ENCODE results near the gene BRINP3.

DNA sequence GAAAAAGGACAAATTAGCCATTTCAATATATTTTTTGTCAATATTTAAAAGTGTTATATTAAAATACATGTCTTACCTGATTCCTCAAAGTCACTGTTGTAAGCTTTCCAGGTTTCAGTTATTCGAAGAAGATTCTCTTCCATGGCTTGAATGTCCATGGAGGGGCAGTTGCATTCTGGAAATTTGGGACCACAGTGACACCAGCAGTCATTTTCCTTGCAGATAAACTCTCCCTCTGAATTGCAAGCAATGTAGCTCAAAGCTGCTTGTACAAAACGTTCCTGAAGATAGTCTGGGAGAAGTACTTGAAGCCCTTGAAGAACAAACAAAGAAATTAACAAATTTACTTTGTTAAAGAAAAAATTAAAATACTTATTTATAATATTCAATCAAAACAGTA, 251.7 kb downstream of the BRINP3 start:
- TF ChIP-seq STAT1 (IDR thresholded peaks at IDR 0.05; ENCODE audit: unreplicated experiment) (no peak), EZH2phosphoT487 (IDR thresholded peaks at IDR 0.05; ENCODE audit: unreplicated experiment) (no peak), CTCF (conservative IDR thresholded peaks at IDR 0.05; ENCODE audit: low read depth in 2 of 2) (0 out of 4 replicates have a peak, but pooled peaks of 1 of the 2 experiments have one; percentile 14), ZNF331 (CRISPR knock-in tag; IDR thresholded peaks at IDR 0.05; ENCODE audit: low read depth) (no peak), CREB1 (CRISPR knock-in tag; IDR thresholded peaks at IDR 0.05; ENCODE audit: low read depth) (no peak), EZH2 (IDR thresholded peaks at IDR 0.05; ENCODE audit: low read depth, unreplicated experiment) (no peak), ETS1 (IDR thresholded peaks at IDR 0.05) (no peak), POLR2AphosphoS5 (IDR thresholded peaks at IDR 0.05; ENCODE audit: low read depth) (no peak)
- TF ChIP-seq, protein P1, sequence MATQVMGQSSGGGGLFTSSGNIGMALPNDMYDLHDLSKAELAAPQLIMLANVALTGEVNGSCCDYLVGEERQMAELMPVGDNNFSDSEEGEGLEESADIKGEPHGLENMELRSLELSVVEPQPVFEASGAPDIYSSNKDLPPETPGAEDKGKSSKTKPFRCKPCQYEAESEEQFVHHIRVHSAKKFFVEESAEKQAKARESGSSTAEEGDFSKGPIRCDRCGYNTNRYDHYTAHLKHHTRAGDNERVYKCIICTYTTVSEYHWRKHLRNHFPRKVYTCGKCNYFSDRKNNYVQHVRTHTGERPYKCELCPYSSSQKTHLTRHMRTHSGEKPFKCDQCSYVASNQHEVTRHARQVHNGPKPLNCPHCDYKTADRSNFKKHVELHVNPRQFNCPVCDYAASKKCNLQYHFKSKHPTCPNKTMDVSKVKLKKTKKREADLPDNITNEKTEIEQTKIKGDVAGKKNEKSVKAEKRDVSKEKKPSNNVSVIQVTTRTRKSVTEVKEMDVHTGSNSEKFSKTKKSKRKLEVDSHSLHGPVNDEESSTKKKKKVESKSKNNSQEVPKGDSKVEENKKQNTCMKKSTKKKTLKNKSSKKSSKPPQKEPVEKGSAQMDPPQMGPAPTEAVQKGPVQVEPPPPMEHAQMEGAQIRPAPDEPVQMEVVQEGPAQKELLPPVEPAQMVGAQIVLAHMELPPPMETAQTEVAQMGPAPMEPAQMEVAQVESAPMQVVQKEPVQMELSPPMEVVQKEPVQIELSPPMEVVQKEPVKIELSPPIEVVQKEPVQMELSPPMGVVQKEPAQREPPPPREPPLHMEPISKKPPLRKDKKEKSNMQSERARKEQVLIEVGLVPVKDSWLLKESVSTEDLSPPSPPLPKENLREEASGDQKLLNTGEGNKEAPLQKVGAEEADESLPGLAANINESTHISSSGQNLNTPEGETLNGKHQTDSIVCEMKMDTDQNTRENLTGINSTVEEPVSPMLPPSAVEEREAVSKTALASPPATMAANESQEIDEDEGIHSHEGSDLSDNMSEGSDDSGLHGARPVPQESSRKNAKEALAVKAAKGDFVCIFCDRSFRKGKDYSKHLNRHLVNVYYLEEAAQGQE (IDR thresholded peaks at IDR 0.05; ENCODE audit: unreplicated experiment), result no peak
